Measurements from ENCODE around the gene TPGS2.

GRCh38 chr18:36817039-36817438 is 11.8 kb downstream of the TPGS2 start:
- TF ChIP-seq CTCF (conservative IDR thresholded peaks at IDR 0.05) (no peak), EZH2 (IDR thresholded peaks at IDR 0.05; ENCODE audit: low read depth) (no peak)

Data from PC-9 (cell line).